ENCODE results near the gene TAB3.

The TAB3 gene

DNA sequence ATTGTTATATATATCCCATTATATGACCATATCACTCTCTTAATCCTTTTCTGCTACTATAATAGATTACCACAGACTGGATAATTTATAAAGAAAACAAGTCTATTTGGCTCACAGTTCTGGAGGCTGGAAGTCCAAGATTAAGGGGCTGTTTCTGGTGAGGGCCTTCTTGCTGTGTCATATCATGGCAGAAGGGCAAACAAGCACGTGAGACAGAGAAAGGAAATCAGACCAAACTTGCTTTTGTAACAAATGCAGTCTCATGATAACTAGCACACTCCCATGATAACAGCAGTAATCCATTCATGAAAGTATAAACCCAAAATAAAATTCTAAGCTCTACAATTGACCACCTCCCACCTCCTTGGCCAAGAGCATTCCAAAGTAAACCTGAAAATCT, 16.3 kb upstream of the TAB3 start:
- Histone ChIP-seq H3K27me3 (ENCODE audit: control insufficient read depth, insufficient read depth, low read length) (no peaks in the 10 kb centered on the region), H3K27ac (ENCODE audit: low read depth, low read length) (no peak overlapping the region), H3K9ac (ENCODE audit: low read length) (no peak overlapping the region), H3K4me1 (ENCODE audit: control insufficient read depth, insufficient read depth, low read length) (no peaks in the 10 kb centered on the region), H3K4me3 (ENCODE audit: low read length) (no peak overlapping the region), H3K36me3 (ENCODE audit: control insufficient read depth, insufficient read depth, low read length) (no peaks in the 10 kb centered on the region)

DNA sequence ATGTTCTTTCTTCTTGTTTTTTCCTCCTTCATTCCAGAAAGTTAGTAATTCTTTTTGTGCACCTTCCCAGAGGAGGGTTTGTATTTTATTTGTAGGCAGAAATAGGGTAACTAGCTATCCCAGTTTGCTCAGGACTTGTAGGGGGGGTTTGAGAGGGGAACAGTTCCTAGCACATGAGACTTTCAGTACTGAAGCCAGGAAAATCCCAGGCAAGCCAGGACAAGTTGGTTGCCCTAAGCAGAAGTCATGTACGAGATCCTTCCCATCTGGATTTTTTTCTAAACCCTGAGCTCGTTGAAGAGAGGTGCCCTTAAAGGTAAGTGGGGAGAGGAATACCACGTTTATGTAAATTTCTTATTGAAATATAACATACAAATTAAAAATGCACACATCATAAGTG, 15.6 kb upstream of the TAB3 start:
- Histone ChIP-seq H3K36me3 (ENCODE audit: control insufficient read depth, insufficient read depth, low read length) (no peaks in the 10 kb centered on the region), H3K27ac (ENCODE audit: low read depth, low read length) (no peak overlapping the region), H3K27me3 (ENCODE audit: control insufficient read depth, insufficient read depth, low read length) (no peaks in the 10 kb centered on the region), H3K4me1 (ENCODE audit: control insufficient read depth, insufficient read depth, low read length) (no peaks in the 10 kb centered on the region), H3K9ac (ENCODE audit: low read length) (no peak overlapping the region), H3K4me3 (ENCODE audit: low read length) (no peak overlapping the region)

- H3K27ac ChIP-seq (ENCODE audit: low read depth, low read length): no peak overlapping the region
- no peaks in the 10 kb centered on the region for H3K27me3 ChIP-seq (ENCODE audit: control insufficient read depth, insufficient read depth, low read length)
- H3K9ac ChIP-seq (ENCODE audit: low read length): no peak overlapping the region
Measured at GRCh38 chrX:30904186-30904585, 15.1 kb upstream of the TAB3 start.

GRCh38 chrX:30900227-30900626, 11.2 kb upstream of the TAB3 start:
- Histone ChIP-seq H3K9ac (ENCODE audit: low read length) (no peak overlapping the region), H3K27me3 (ENCODE audit: control insufficient read depth, insufficient read depth, low read length) (no peaks in the 10 kb centered on the region), H3K4me1 (ENCODE audit: control insufficient read depth, insufficient read depth, low read length) (no peaks in the 10 kb centered on the region), H3K4me3 (ENCODE audit: low read length) (no peak overlapping the region), H3K27ac (ENCODE audit: low read depth, low read length) (no peak overlapping the region), H3K36me3 (ENCODE audit: control insufficient read depth, insufficient read depth, low read length) (no peaks in the 10 kb centered on the region)

More at GRCh38 chrX:30904186-30904585, 15.1 kb upstream of the TAB3 start:
- Histone ChIP-seq H3K4me3 (ENCODE audit: low read length) (no peak overlapping the region), H3K4me1 (ENCODE audit: control insufficient read depth, insufficient read depth, low read length) (no peaks in the 10 kb centered on the region), H3K36me3 (ENCODE audit: control insufficient read depth, insufficient read depth, low read length) (no peaks in the 10 kb centered on the region)

DNA sequence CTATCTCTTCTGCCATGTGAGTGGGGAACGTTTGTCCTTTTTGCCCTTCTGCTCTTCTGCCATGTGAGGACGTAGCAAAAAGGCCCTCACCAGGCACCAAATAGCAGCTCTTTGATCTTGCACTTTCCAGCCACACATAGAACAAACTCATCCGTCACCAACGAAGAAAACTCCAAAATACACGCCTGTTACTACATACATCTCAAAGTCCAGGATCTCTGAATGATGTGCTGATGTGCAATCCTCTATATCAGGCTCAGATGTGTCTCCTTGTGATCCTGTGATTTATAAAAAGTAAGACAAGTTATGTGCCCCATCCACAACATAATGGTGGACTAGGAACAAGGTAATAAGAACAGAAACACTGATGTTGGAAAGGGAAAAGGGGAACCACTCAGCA, 9.8 kb upstream of the TAB3 start:
- H3K4me1 ChIP-seq (ENCODE audit: control insufficient read depth, insufficient read depth, low read length): no peaks in the 10 kb centered on the region
- no peak overlapping the region for H3K4me3 ChIP-seq (ENCODE audit: low read length)
- no peak overlapping the region for H3K9ac ChIP-seq (ENCODE audit: low read length)
- H3K27me3 ChIP-seq (ENCODE audit: control insufficient read depth, insufficient read depth, low read length): no peaks in the 10 kb centered on the region
- H3K27ac ChIP-seq (ENCODE audit: low read depth, low read length): no peak overlapping the region
- H3K36me3 ChIP-seq (ENCODE audit: control insufficient read depth, insufficient read depth, low read length): no peaks in the 10 kb centered on the region

DNA sequence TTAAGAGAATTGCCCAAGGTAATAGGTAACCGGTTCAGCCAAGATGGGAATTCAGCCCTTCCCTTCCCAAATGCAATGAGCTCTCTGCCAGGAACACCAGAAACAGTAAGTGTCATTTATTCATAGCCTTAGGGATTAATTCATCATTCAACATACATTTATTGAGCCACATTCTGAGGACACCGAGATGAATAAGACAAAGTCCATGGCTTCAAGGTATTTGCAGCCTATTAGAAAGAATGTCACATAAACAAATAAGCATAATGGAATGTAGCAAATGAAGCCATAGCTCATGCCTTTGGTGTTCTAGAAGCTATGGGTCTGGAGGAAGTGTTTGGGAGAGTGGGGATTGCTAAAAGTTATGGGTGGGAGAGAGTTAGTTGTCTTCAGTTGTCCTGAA, 6.3 kb upstream of the TAB3 start:
- Histone ChIP-seq H3K9ac (ENCODE audit: low read length) (no peak overlapping the region), H3K36me3 (ENCODE audit: control insufficient read depth, insufficient read depth, low read length) (no peaks in the 10 kb centered on the region), H3K4me3 (ENCODE audit: low read length) (no peak overlapping the region), H3K27me3 (ENCODE audit: control insufficient read depth, insufficient read depth, low read length) (no peaks in the 10 kb centered on the region), H3K4me1 (ENCODE audit: control insufficient read depth, insufficient read depth, low read length) (no peaks in the 10 kb centered on the region), H3K27ac (ENCODE audit: low read depth, low read length) (no peak overlapping the region)

- Histone ChIP-seq H3K36me3 (ENCODE audit: control insufficient read depth, insufficient read depth, low read length) (no peaks in the 10 kb centered on the region), H3K4me3 (ENCODE audit: low read length) (no peak overlapping the region), H3K9ac (ENCODE audit: low read length) (no peak overlapping the region), H3K27ac (ENCODE audit: low read depth, low read length) (no peak overlapping the region), H3K4me1 (ENCODE audit: control insufficient read depth, insufficient read depth, low read length) (no peaks in the 10 kb centered on the region), H3K27me3 (ENCODE audit: control insufficient read depth, insufficient read depth, low read length) (no peaks in the 10 kb centered on the region)
Measured at GRCh38 chrX:30893206-30893605, 4.2 kb upstream of the TAB3 start.

GRCh38 chrX:30892591-30892990, 3.5 kb upstream of the TAB3 start:
- H3K4me1 ChIP-seq (ENCODE audit: control insufficient read depth, insufficient read depth, low read length): peaks cover 2% of the 10 kb centered on the region
- H3K36me3 ChIP-seq (ENCODE audit: control insufficient read depth, insufficient read depth, low read length): no peaks in the 10 kb centered on the region
- H3K4me3 ChIP-seq (ENCODE audit: low read length): no peak overlapping the region
- no peak overlapping the region for H3K27ac ChIP-seq (ENCODE audit: low read depth, low read length)
- H3K9ac ChIP-seq (ENCODE audit: low read length): no peak overlapping the region
- no peaks in the 10 kb centered on the region for H3K27me3 ChIP-seq (ENCODE audit: control insufficient read depth, insufficient read depth, low read length)

- peak overlapping the region; percentile 57 for H3K27ac ChIP-seq (ENCODE audit: low read depth, low read length)
- no peaks in the 10 kb centered on the region for H3K27me3 ChIP-seq (ENCODE audit: control insufficient read depth, insufficient read depth, low read length)
- H3K4me3 ChIP-seq (ENCODE audit: low read length): peak overlapping the region; percentile 69
- peak overlapping the region; percentile 66 for H3K9ac ChIP-seq (ENCODE audit: low read length)
- H3K4me1 ChIP-seq (ENCODE audit: control insufficient read depth, insufficient read depth, low read length): peaks cover 2% of the 10 kb centered on the region
- no peaks in the 10 kb centered on the region for H3K36me3 ChIP-seq (ENCODE audit: control insufficient read depth, insufficient read depth, low read length)
Measured at GRCh38 chrX:30888526-30889146, 418 bp downstream of the TAB3 start.

- Histone ChIP-seq H3K36me3 (ENCODE audit: control insufficient read depth, insufficient read depth, low read length) (no peaks in the 10 kb centered on the region), H3K4me1 (ENCODE audit: control insufficient read depth, insufficient read depth, low read length) (peaks cover 2% of the 10 kb centered on the region), H3K27me3 (ENCODE audit: control insufficient read depth, insufficient read depth, low read length) (no peaks in the 10 kb centered on the region), H3K27ac (ENCODE audit: low read depth, low read length) (no peak overlapping the region), H3K4me3 (ENCODE audit: low read length) (peak overlapping the region; percentile 69), H3K9ac (ENCODE audit: low read length) (no peak overlapping the region)
Measured at GRCh38 chrX:30887721-30888120, 1.3 kb downstream of the TAB3 start.

- no peak overlapping the region for H3K9ac ChIP-seq (ENCODE audit: low read length)
- H3K27me3 ChIP-seq (ENCODE audit: control insufficient read depth, insufficient read depth, low read length): no peaks in the 10 kb centered on the region
- peaks cover 2% of the 10 kb centered on the region for H3K4me1 ChIP-seq (ENCODE audit: control insufficient read depth, insufficient read depth, low read length)
- H3K36me3 ChIP-seq (ENCODE audit: control insufficient read depth, insufficient read depth, low read length): no peaks in the 10 kb centered on the region
- H3K27ac ChIP-seq (ENCODE audit: low read depth, low read length): no peak overlapping the region
- H3K4me3 ChIP-seq (ENCODE audit: low read length): no peak overlapping the region
Measured at GRCh38 chrX:30887288-30887687, 1.8 kb downstream of the TAB3 start.

GRCh38 chrX:30885136-30885535, 3.9 kb downstream of the TAB3 start:
- Histone ChIP-seq H3K9ac (ENCODE audit: low read length) (no peak overlapping the region), H3K36me3 (ENCODE audit: control insufficient read depth, insufficient read depth, low read length) (no peaks in the 10 kb centered on the region), H3K4me3 (ENCODE audit: low read length) (no peak overlapping the region), H3K27me3 (ENCODE audit: control insufficient read depth, insufficient read depth, low read length) (no peaks in the 10 kb centered on the region), H3K4me1 (ENCODE audit: control insufficient read depth, insufficient read depth, low read length) (peaks cover 2% of the 10 kb centered on the region), H3K27ac (ENCODE audit: low read depth, low read length) (no peak overlapping the region)

DNA sequence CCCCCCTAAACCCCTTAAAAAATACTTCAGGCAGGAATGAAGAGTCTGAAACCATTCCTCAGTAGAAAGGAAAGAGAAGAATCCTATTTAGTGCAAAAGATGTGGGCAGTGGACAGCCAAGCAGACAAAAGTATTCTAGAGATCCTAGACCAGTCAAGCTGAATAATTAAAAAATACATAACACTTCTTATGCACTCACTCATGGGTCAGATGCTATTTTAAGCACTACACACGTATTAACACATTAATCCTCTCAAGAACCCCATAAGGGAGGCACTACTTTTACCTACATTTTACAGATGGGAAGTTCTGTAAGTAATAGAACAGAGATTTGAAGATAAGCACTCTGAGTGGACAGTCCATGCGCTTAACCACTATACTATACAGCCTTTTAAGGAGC, 5.9 kb downstream of the TAB3 start:
- no peaks in the 10 kb centered on the region for H3K36me3 ChIP-seq (ENCODE audit: control insufficient read depth, insufficient read depth, low read length)
- peaks cover 2% of the 10 kb centered on the region for H3K4me1 ChIP-seq (ENCODE audit: control insufficient read depth, insufficient read depth, low read length)
- H3K4me3 ChIP-seq (ENCODE audit: low read length): no peak overlapping the region

More for the DNA sequence above, 5.9 kb downstream of the TAB3 start:
- Histone ChIP-seq H3K9ac (ENCODE audit: low read length) (no peak overlapping the region), H3K27ac (ENCODE audit: low read depth, low read length) (no peak overlapping the region), H3K27me3 (ENCODE audit: control insufficient read depth, insufficient read depth, low read length) (no peaks in the 10 kb centered on the region)
